ENCODE measurements around the gene HNRNPAB.
A peak's percentile ranks its signal among the peaks of the same experiment; 100 is the strongest.

Gene HNRNPAB

DNA sequence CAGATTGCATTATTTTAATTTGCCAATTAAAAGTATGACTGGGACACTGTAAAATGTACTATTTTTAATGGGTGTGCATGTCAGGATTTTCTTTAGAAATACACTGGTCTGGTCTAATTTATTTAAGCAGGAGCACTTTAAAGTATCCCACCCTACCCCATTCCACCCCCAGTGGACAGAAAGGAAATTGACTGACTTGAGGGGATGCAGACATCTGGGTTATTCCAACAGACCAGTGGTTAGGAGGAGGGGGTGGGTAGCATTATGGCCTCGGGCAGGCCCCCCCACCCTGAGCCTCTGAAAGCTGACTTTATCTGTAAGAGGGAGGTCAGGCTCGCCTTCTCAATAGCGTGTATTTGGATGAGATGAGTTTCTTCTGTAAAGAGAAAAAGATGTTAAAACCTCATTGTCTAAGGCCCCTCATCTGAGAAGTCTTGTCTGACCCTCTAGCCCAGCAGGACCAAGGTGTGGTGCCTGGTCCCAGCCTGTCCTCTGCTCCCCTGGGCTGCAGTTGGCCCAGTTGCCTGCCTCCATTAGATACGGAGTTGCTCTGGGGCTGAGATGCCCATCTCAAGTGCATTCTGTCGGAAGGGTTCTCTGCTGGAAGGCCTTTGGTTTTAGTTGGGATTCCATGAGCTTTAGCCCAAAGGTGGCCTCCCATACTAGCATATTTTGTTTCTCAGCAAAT, 4.4 kb downstream of the HNRNPAB start:
- peak overlapping the region; percentile 7 for H3K9ac ChIP-seq (ENCODE audit: low read length)
- peaks cover 42% of the 10 kb centered on the region for H3K36me3 ChIP-seq (ENCODE audit: control insufficient read depth, insufficient read depth, low read length)
- no peaks in the 10 kb centered on the region for H3K9me3 ChIP-seq (ENCODE audit: control insufficient read depth, low read length)
- H3K27me3 ChIP-seq (ENCODE audit: control insufficient read depth, insufficient read depth, low read length) = no peaks in the 10 kb centered on the region
- H3K4me3 ChIP-seq (ENCODE audit: low read length) = no peak overlapping the region
- peaks cover 60% of the 10 kb centered on the region for H3K4me1 ChIP-seq (ENCODE audit: control insufficient read depth, insufficient read depth, low read length)

DNA sequence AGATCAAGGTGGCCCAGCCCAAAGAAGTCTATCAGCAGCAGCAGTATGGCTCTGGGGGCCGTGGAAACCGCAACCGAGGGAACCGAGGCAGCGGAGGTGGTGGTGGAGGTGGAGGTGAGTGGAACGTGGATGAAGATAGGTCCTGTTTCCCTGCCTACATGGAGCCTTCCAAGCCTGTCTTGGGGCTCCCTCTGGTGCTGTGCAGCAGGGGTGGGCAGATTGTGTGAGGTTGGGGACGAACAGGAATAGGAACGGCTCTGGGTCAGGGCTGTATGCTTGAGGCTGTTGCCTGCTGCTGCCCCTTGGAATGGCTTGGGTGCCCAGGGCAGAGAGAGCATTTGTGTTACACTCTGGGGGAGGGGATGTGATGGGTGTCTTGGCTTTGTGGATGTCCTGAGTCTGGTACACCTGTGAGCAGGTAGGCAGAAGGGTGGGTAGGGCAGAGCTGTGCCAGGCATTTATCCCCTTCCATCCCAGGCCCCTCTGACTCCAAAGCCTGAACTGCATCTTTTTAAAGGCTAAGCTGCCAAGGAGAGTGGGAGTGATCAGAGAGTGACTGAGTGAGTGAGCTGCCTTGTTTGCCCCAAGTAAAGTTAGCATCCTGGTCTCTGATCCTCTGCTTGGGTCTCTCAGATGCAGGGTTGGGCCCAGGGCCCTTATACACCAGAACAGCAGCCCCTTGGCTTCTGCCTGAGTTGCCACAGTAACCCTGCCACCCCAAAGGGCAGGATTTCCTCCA, 5.2 kb downstream of the HNRNPAB start:
- peaks cover 48% of the 10 kb centered on the region for H3K36me3 ChIP-seq (ENCODE audit: control insufficient read depth, insufficient read depth, low read length)
- no peaks in the 10 kb centered on the region for H3K27me3 ChIP-seq (ENCODE audit: control insufficient read depth, insufficient read depth, low read length)
- no peak overlapping the region for H3K4me3 ChIP-seq (ENCODE audit: low read length)
- H3K9ac ChIP-seq (ENCODE audit: low read length) = no peak overlapping the region
- H3K4me1 ChIP-seq (ENCODE audit: control insufficient read depth, insufficient read depth, low read length) = peaks cover 68% of the 10 kb centered on the region
- no peaks in the 10 kb centered on the region for H3K9me3 ChIP-seq (ENCODE audit: control insufficient read depth, low read length)

- peaks cover 55% of the 10 kb centered on the region for H3K36me3 ChIP-seq (ENCODE audit: control insufficient read depth, insufficient read depth, low read length)
- peaks cover 74% of the 10 kb centered on the region for H3K4me1 ChIP-seq (ENCODE audit: control insufficient read depth, insufficient read depth, low read length)
- H3K9me3 ChIP-seq (ENCODE audit: control insufficient read depth, low read length) = no peaks in the 10 kb centered on the region
- H3K9ac ChIP-seq (ENCODE audit: low read length) = no peak overlapping the region
- H3K4me3 ChIP-seq (ENCODE audit: low read length) = no peak overlapping the region
- no peaks in the 10 kb centered on the region for H3K27me3 ChIP-seq (ENCODE audit: control insufficient read depth, insufficient read depth, low read length)
Measured at GRCh38 chr5:178210073-178210535, 5.8 kb downstream of the HNRNPAB start.

DNA sequence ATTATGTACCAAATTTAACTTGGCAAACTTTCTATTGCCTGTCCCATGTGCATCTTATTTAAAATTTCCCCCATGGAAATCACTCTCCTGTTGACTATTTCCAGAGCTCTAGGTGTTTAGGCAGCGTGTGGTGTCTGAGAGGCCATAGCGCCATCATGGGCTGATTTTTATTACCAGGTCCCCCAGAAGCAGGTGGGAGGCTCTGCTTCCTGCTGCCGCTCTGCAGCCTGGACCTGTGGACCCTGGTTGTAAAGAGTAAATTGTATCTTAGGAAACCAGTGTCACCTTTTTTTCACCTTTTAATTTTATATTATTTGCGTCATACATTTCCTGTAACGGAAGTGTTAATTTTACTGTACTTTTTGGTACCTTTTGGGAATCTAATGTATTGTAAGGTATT, 6.4 kb downstream of the HNRNPAB start:
- Histone ChIP-seq H3K4me3 (ENCODE audit: low read length) (no peak overlapping the region), H3K4me1 (ENCODE audit: control insufficient read depth, insufficient read depth, low read length) (peaks cover 80% of the 10 kb centered on the region), H3K9me3 (ENCODE audit: control insufficient read depth, low read length) (no peaks in the 10 kb centered on the region), H3K36me3 (ENCODE audit: control insufficient read depth, insufficient read depth, low read length) (peaks cover 60% of the 10 kb centered on the region), H3K27me3 (ENCODE audit: control insufficient read depth, insufficient read depth, low read length) (no peaks in the 10 kb centered on the region), H3K9ac (ENCODE audit: low read length) (no peak overlapping the region)

DNA sequence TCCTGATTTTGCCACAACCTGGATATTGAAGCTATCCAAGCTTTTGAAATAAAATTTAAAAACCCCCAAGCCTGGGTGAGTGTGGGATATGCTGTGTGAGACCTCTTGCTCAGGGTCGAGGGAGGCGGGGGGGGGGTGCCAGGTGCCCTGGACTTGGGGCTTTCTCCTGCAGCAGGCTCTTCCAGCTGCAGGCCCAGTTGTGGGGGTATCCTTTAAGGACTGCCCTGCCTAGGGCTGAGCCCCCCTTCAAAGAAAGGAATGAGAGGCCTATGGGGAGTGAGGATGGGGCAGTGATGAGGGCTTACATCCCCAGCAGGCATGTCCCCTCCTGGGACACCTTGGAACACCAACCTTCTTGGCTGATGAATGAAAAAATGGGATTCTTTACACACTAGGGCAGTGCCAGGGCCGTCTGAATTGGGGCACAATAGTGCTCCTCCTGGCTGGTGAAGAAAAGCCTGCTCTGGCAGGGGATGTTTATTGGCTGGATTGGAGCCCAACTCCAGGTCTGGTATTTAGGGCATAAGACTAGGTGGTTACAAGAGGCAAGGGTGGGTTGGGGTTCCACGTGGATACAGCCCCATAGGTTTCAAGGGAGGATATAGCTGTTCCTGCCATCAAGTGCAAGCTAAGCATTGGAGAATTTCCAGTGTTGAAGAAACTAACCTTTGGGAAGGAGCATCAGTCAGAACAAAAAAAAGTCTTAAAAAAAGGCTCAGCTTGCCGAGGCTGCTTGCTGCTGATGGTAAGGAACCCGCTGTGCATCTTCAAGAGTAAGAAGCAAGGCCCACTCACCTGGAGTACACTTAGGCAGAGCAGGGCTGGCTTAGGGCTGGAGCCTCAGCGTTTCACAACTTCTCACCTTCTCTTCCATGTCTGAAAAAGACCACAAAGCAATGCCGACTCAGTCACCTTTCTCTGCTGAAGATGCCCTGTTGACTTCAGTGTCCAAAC, 7.0 kb downstream of the HNRNPAB start:
- Histone ChIP-seq H3K36me3 (ENCODE audit: control insufficient read depth, insufficient read depth, low read length) (peaks cover 61% of the 10 kb centered on the region), H3K4me1 (ENCODE audit: control insufficient read depth, insufficient read depth, low read length) (peaks cover 80% of the 10 kb centered on the region), H3K9me3 (ENCODE audit: control insufficient read depth, low read length) (no peaks in the 10 kb centered on the region), H3K27me3 (ENCODE audit: control insufficient read depth, insufficient read depth, low read length) (no peaks in the 10 kb centered on the region), H3K4me3 (ENCODE audit: low read length) (no peak overlapping the region), H3K9ac (ENCODE audit: low read length) (no peak overlapping the region)

GRCh38 chr5:178212241-178213002, 8.1 kb downstream of the HNRNPAB start:
- no peaks in the 10 kb centered on the region for H3K27me3 ChIP-seq (ENCODE audit: control insufficient read depth, insufficient read depth, low read length)
- H3K36me3 ChIP-seq (ENCODE audit: control insufficient read depth, insufficient read depth, low read length) = peaks cover 61% of the 10 kb centered on the region
- no peak overlapping the region for H3K4me3 ChIP-seq (ENCODE audit: low read length)
- H3K9me3 ChIP-seq (ENCODE audit: control insufficient read depth, low read length) = no peaks in the 10 kb centered on the region
- peak overlapping the region; percentile 8 for H3K9ac ChIP-seq (ENCODE audit: low read length)
- H3K4me1 ChIP-seq (ENCODE audit: control insufficient read depth, insufficient read depth, low read length) = peaks cover 70% of the 10 kb centered on the region

GRCh38 chr5:178213003-178213461, 8.7 kb downstream of the HNRNPAB start:
- Histone ChIP-seq H3K27me3 (ENCODE audit: control insufficient read depth, insufficient read depth, low read length) (no peaks in the 10 kb centered on the region), H3K9me3 (ENCODE audit: control insufficient read depth, low read length) (no peaks in the 10 kb centered on the region), H3K4me1 (ENCODE audit: control insufficient read depth, insufficient read depth, low read length) (peaks cover 64% of the 10 kb centered on the region), H3K4me3 (ENCODE audit: low read length) (no peak overlapping the region), H3K36me3 (ENCODE audit: control insufficient read depth, insufficient read depth, low read length) (peaks cover 61% of the 10 kb centered on the region), H3K9ac (ENCODE audit: low read length) (peak overlapping the region; percentile 8)

DNA sequence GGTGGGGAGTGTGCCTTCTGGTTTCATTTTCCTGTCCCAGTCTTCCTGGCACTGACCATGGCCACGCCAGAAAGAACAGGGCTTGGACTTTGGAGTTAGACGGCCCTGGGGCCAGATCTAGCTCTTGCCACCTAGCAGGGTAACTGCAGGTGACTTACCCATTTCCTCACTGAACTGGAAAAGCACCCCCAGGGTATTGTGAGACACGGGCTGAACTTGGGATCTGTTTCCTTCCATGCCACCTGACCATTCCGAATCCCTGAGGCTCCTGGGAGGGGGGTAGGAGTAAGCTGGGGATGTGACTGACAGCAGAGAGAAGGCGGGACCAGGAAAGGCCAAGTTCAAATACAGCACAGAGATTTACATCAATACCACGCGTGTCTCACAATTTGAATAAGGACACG, 9.4 kb downstream of the HNRNPAB start:
- peaks cover 56% of the 10 kb centered on the region for H3K4me1 ChIP-seq (ENCODE audit: control insufficient read depth, insufficient read depth, low read length)
- H3K9me3 ChIP-seq (ENCODE audit: control insufficient read depth, low read length) = no peaks in the 10 kb centered on the region
- H3K36me3 ChIP-seq (ENCODE audit: control insufficient read depth, insufficient read depth, low read length) = peaks cover 59% of the 10 kb centered on the region
- H3K4me3 ChIP-seq (ENCODE audit: low read length) = no peak overlapping the region
- peak overlapping the region; percentile 8 for H3K9ac ChIP-seq (ENCODE audit: low read length)
- H3K27me3 ChIP-seq (ENCODE audit: control insufficient read depth, insufficient read depth, low read length) = no peaks in the 10 kb centered on the region

DNA sequence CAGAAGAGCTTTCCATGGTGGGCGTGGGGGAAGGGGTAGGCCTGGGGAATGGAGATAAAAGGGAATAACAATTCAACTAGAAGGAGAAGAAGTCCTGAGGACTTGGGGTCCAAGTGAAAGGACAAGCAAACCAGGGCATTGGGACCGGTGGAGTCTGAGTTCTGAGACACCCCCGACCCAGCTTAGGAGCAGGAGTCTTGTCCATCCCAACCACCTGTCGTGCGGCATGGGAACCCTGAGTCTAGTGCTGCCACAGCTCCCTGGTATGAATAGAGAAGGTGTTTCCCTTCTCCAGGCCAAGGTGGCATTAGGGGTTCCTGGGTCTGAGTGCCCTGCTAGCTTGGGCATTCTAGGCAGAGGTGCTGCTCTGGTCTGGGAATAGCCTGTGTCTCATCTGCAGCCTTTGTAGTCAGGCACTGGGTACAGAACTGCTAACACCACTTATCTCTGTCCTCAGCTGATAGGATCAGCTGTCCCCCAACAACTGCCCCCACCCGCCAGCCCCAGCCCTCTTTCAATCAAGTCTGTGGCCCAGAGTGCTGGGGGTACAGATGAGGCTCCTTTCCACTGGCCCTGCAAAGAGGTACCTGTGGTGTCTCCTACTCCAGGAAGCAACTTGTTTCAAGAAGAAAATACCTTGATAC, 9.9 kb downstream of the HNRNPAB start:
- Histone ChIP-seq H3K9ac (ENCODE audit: low read length) (peak overlapping the region; percentile 8), H3K9me3 (ENCODE audit: control insufficient read depth, low read length) (no peaks in the 10 kb centered on the region), H3K4me1 (ENCODE audit: control insufficient read depth, insufficient read depth, low read length) (peaks cover 51% of the 10 kb centered on the region), H3K4me3 (ENCODE audit: low read length) (no peak overlapping the region), H3K36me3 (ENCODE audit: control insufficient read depth, insufficient read depth, low read length) (peaks cover 53% of the 10 kb centered on the region), H3K27me3 (ENCODE audit: control insufficient read depth, insufficient read depth, low read length) (no peaks in the 10 kb centered on the region)

DNA sequence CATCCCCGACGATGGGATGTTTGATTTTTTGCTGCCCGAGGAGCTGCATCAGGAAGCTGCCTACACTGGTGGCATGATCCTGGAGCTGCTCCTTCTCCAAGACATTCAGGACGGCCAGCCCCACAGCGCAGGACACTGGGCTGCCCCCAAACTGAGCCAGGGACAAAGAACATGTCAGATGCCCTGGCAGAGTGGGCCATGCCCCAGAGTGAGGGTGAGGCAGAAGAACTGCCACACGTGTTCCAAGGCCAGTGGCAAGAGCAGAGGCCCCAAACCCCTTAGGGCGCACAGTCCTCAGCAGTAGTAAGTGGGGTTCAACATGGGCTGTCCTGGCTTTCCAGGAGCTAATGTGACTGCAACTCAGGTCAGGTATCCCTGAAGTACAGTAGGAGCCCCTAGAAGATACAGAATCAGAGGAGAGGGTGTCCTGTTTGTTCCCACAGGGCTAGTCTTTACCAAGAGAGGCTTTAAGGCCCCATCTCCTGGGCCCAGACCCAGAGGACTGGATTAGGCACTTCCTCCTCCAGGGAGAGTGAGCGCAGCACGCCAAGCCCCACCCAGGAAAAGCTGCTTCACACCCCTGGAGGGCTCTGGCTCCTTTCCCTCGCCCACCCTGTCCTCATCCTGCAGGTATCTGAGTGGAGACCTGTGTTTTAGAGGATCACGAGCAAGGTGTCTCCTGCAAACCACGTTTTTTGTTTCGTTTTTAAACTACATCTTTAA, 11.1 kb downstream of the HNRNPAB start:
- no peak overlapping the region for H3K9ac ChIP-seq (ENCODE audit: low read length)
- no peak overlapping the region for H3K4me3 ChIP-seq (ENCODE audit: low read length)
- H3K4me1 ChIP-seq (ENCODE audit: control insufficient read depth, insufficient read depth, low read length) = peaks cover 46% of the 10 kb centered on the region
- H3K27me3 ChIP-seq (ENCODE audit: control insufficient read depth, insufficient read depth, low read length) = no peaks in the 10 kb centered on the region
- H3K9me3 ChIP-seq (ENCODE audit: control insufficient read depth, low read length) = no peaks in the 10 kb centered on the region
- peaks cover 44% of the 10 kb centered on the region for H3K36me3 ChIP-seq (ENCODE audit: control insufficient read depth, insufficient read depth, low read length)

Data from mucosa of stomach (tissue), 1 donor.